ENCODE data around the gene SEM1.

DNA sequence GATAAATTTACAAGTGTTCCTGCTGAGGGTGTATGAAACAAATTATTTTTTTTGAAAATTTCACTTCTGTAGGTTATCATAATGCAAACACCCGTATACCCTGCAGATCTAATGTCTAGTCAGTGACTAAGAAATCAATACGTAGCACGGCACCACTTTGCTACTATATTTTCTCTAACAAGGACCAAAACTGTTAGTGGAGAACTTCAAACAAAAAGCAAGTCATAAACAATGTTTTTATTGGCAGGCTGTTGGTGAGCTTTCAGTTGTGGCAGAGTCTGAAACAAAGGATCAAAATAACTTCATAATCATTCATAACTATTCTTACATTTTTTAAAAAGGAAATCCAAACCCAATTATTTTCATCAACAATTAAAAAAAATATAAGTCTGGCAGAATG, 11.8 kb downstream of the SEM1 start:
- no peak for TF ChIP-seq POLR2AphosphoS5 (IDR thresholded peaks at IDR 0.05)
- TF ChIP-seq RAD21 (conservative IDR thresholded peaks at IDR 0.05): no peak
- TF ChIP-seq SMC3 (conservative IDR thresholded peaks at IDR 0.05; ENCODE audit: poor library complexity): no peak
- TF ChIP-seq, protein P1, sequence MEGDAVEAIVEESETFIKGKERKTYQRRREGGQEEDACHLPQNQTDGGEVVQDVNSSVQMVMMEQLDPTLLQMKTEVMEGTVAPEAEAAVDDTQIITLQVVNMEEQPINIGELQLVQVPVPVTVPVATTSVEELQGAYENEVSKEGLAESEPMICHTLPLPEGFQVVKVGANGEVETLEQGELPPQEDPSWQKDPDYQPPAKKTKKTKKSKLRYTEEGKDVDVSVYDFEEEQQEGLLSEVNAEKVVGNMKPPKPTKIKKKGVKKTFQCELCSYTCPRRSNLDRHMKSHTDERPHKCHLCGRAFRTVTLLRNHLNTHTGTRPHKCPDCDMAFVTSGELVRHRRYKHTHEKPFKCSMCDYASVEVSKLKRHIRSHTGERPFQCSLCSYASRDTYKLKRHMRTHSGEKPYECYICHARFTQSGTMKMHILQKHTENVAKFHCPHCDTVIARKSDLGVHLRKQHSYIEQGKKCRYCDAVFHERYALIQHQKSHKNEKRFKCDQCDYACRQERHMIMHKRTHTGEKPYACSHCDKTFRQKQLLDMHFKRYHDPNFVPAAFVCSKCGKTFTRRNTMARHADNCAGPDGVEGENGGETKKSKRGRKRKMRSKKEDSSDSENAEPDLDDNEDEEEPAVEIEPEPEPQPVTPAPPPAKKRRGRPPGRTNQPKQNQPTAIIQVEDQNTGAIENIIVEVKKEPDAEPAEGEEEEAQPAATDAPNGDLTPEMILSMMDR (IDR thresholded peaks at IDR 0.05; ENCODE audit: poor library complexity, severe bottlenecking): no peak
- no peak for TF ChIP-seq EP300 (conservative IDR thresholded peaks at IDR 0.05; ENCODE audit: poor library complexity, severe bottlenecking)
- TF ChIP-seq MXI1 (conservative IDR thresholded peaks at IDR 0.05; ENCODE audit: poor library complexity, severe bottlenecking): no peak
- TF ChIP-seq EZH2 (IDR thresholded peaks at IDR 0.05; ENCODE audit: borderline replicate concordance, insufficient read depth, low read length, poor library complexity, severe bottlenecking): no peak
- TF ChIP-seq, protein P2, sequence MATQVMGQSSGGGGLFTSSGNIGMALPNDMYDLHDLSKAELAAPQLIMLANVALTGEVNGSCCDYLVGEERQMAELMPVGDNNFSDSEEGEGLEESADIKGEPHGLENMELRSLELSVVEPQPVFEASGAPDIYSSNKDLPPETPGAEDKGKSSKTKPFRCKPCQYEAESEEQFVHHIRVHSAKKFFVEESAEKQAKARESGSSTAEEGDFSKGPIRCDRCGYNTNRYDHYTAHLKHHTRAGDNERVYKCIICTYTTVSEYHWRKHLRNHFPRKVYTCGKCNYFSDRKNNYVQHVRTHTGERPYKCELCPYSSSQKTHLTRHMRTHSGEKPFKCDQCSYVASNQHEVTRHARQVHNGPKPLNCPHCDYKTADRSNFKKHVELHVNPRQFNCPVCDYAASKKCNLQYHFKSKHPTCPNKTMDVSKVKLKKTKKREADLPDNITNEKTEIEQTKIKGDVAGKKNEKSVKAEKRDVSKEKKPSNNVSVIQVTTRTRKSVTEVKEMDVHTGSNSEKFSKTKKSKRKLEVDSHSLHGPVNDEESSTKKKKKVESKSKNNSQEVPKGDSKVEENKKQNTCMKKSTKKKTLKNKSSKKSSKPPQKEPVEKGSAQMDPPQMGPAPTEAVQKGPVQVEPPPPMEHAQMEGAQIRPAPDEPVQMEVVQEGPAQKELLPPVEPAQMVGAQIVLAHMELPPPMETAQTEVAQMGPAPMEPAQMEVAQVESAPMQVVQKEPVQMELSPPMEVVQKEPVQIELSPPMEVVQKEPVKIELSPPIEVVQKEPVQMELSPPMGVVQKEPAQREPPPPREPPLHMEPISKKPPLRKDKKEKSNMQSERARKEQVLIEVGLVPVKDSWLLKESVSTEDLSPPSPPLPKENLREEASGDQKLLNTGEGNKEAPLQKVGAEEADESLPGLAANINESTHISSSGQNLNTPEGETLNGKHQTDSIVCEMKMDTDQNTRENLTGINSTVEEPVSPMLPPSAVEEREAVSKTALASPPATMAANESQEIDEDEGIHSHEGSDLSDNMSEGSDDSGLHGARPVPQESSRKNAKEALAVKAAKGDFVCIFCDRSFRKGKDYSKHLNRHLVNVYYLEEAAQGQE (IDR thresholded peaks at IDR 0.05; ENCODE audit: borderline replicate concordance): no peak
- no peak for TF ChIP-seq TAF1 (IDR thresholded peaks at IDR 0.05; ENCODE audit: low read depth)

All from neural cell (in vitro differentiated cells).